HEK293T (cell line): Measurements from ENCODE around the gene VMP1.

Experiments used
- BHLHE40 ChIP-seq: fragments of 450-650 bp; IDR thresholded peaks from 2 replicates; pipeline ENCODE4 v1.6.1; 2016; ENCODE audit warnings: mild to moderate bottlenecking, moderate library complexity, borderline replicate concordance
- CTBP1 ChIP-seq: fragments of 450-650 bp; IDR thresholded peaks from 2 replicates; pipeline ENCODE4 v1.6.1; 2016; ENCODE audit warnings: borderline replicate concordance
- ELF4 ChIP-seq: fragments of 450-650 bp; IDR thresholded peaks from 2 replicates; pipeline ENCODE4 v1.6.1; 2017; ENCODE audit warnings: antibody characterized with exemption
- FOXA1 ChIP-seq: fragments of 450-650 bp; IDR thresholded peaks from 2 replicates; pipeline ENCODE4 v1.6.1; 2016; ENCODE audit warnings: mild to moderate bottlenecking
- FOXK2 ChIP-seq: fragments of 450-650 bp; IDR thresholded peaks from 2 replicates; pipeline ENCODE4 v1.6.1; 2016; ENCODE audit warnings: mild to moderate bottlenecking
- HDGF ChIP-seq: fragments of 450-650 bp; IDR thresholded peaks from 2 replicates; pipeline ENCODE4 v1.6.1; 2017; ENCODE audit warnings: antibody characterized with exemption, borderline replicate concordance
- SP1 ChIP-seq: fragments of 450-650 bp; IDR thresholded peaks from 2 replicates; pipeline ENCODE4 v1.6.1; 2017
- TARDBP ChIP-seq: fragments of 450-650 bp; IDR thresholded peaks from 2 replicates; pipeline ENCODE4 v1.6.1; 2016
- ZNF384 ChIP-seq: fragments of 450-650 bp; IDR thresholded peaks from 2 replicates; pipeline ENCODE4 v1.6.1; 2016
- TF ChIP-seq, protein P1 (sequence below): fragments of 450-650 bp; IDR thresholded peaks from 2 replicates; pipeline ENCODE4 v1.6.1; 2016

GRCh38 chr17:59698143-59698542, 9.3 kb upstream of the VMP1 start:
- TF ChIP-seq BHLHE40 (no peak), ELF4 (no peak; the same call in 1 of the 2 replicates), TARDBP (no peak), FOXA1 (no peak), HDGF (no peak), CTBP1 (no peak), SP1 (no peak), FOXK2 (no peak), ZNF384 (no peak)
- TF ChIP-seq, protein P1, sequence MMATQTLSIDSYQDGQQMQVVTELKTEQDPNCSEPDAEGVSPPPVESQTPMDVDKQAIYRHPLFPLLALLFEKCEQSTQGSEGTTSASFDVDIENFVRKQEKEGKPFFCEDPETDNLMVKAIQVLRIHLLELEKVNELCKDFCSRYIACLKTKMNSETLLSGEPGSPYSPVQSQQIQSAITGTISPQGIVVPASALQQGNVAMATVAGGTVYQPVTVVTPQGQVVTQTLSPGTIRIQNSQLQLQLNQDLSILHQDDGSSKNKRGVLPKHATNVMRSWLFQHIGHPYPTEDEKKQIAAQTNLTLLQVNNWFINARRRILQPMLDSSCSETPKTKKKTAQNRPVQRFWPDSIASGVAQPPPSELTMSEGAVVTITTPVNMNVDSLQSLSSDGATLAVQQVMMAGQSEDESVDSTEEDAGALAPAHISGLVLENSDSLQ, result no peak
